ENCODE data around the gene AGGF1.

GRCh38 chr5:76983468-76983867 lies 46.7 kb upstream of the AGGF1 start:
- TF ChIP-seq CTCF (IDR thresholded peaks at IDR 0.05) (no peak), EZH2 (IDR thresholded peaks at IDR 0.05) (no peak)
